Muscle of leg (tissue), 11 donors: ENCODE data around the gene STX8. TPM values are rescaled to one million over a fixed set of nuclear protein-coding genes. Genes with fewer than 3 reads are reported as not detected.

Experiments
- DNase-seq: peaks from one replicate; pipeline ENCODE4 v3.0.0; 2013
- H3K27ac ChIP-seq: one replicate; pipeline ENCODE4 v1.5.1; 2013; ENCODE audit warnings: mild to moderate bottlenecking, low read length, control low read depth
- H3K27me3 ChIP-seq: one replicate; pipeline ENCODE4 v1.6.1; 2013; ENCODE audit warnings: low read length; ENCODE audit not compliant: control insufficient read depth, insufficient read depth
- H3K36me3 ChIP-seq: one replicate; pipeline ENCODE4 v1.6.1; 2013; ENCODE audit warnings: low read length; ENCODE audit not compliant: control insufficient read depth, insufficient read depth
- H3K4me1 ChIP-seq: one replicate; pipeline ENCODE4 v1.6.1; 2013; ENCODE audit warnings: low read length; ENCODE audit not compliant: control insufficient read depth, insufficient read depth
- H3K4me3 ChIP-seq: one replicate; pipeline ENCODE4 v1.5.1; 2013; ENCODE audit warnings: low read length, control low read depth
- H3K9me3 ChIP-seq: replicated peaks from 2 replicates; pipeline ENCODE4 v1.6.1; 2013; ENCODE audit warnings: low read depth, low read length; ENCODE audit not compliant: control insufficient read depth
- WGBS: methylation state at CpG from one replicate; pipeline ENCODE4 v1.1.5; 2013; ENCODE audit warnings: missing lambda C conversion rate; ENCODE audit not compliant: insufficient coverage; 5-methylcytosine and 5-hydroxymethylcytosine counted together
- polyA plus RNA-seq, 8 donors: library from polyadenylated mRNA; unstranded; fragments of 120-200 nt; gene quantifications; one replicate each; pipeline versions ENCODE4 v1.2.1 to v1.2.3, GENCODE V29; 2013; ENCODE audit warnings: inconsistent platforms in 1 of 8, low replicate concordance in 1 of 8; ENCODE audit not compliant: insufficient read length in 8 of 8, insufficient read depth in 1 of 8
- total RNA-seq: library from RNA; stranded (reverse); fragments of 120-200 nt; gene quantifications from one replicate; pipeline ENCODE4 v1.2.4, GENCODE V29; 2013

Gene STX8
- total and polyA plus RNA-seq, 9 donors, result 39.1 to 68.8 (median 46.2) TPM

- Histone ChIP-seq H3K27me3 (no peaks in the 10 kb centered on the region), H3K27ac (no peak overlapping the region), H3K36me3 (no peaks in the 10 kb centered on the region), H3K9me3 (peaks cover 9% of the 10 kb centered on the region), H3K4me1 (peaks cover 10% of the 10 kb centered on the region), H3K4me3 (no peak overlapping the region)
- WGBS, result 79% methylated on average over 17 of the region's 23 CpGs
- DNase-seq, result no peak
Observed at GRCh38 chr17:9220398-9221146, 355.0 kb downstream of the STX8 start.

- Histone ChIP-seq H3K4me1 (peaks cover 8% of the 10 kb centered on the region), H3K27me3 (no peaks in the 10 kb centered on the region), H3K27ac (no peak overlapping the region), H3K36me3 (no peaks in the 10 kb centered on the region), H3K4me3 (no peak overlapping the region), H3K9me3 (peaks cover 13% of the 10 kb centered on the region)
- DNase-seq, result no peak
- 83% methylated on average over 11 of the region's 13 CpGs for WGBS
Observed at GRCh38 chr17:9219631-9220397, 355.8 kb downstream of the STX8 start.

GRCh38 chr17:9218911-9219310 is 356.7 kb downstream of the STX8 start:
- peak; percentile 25 for DNase-seq
- WGBS, result 83% methylated on average over 14 of the region's 15 CpGs
- H3K4me1 ChIP-seq, result peaks cover 8% of the 10 kb centered on the region

GRCh38 chr17:9218064-9218635 is 357.5 kb downstream of the STX8 start:
- no peak overlapping the region for H3K4me3 ChIP-seq
- H3K4me1 ChIP-seq, result peaks cover 8% of the 10 kb centered on the region
- H3K36me3 ChIP-seq, result no peaks in the 10 kb centered on the region
- no peaks in the 10 kb centered on the region for H3K27me3 ChIP-seq
- no peak overlapping the region for H3K27ac ChIP-seq
- 76% methylated on average over 8 of the region's 8 CpGs for WGBS
- H3K9me3 ChIP-seq, result peaks cover 15% of the 10 kb centered on the region
- no peak for DNase-seq

More at GRCh38 chr17:9218911-9219310, 356.7 kb downstream of the STX8 start:
- Histone ChIP-seq H3K27ac (no peak overlapping the region), H3K4me3 (no peak overlapping the region), H3K27me3 (no peaks in the 10 kb centered on the region), H3K9me3 (peaks cover 15% of the 10 kb centered on the region), H3K36me3 (no peaks in the 10 kb centered on the region)

GRCh38 chr17:9217151-9218056 is 358.2 kb downstream of the STX8 start:
- Histone ChIP-seq H3K4me1 (peaks cover 12% of the 10 kb centered on the region), H3K36me3 (no peaks in the 10 kb centered on the region), H3K27me3 (no peaks in the 10 kb centered on the region), H3K4me3 (no peak overlapping the region), H3K27ac (peak overlapping the region; percentile 50), H3K9me3 (peaks cover 15% of the 10 kb centered on the region)
- peak; percentile 86 for DNase-seq
- WGBS, result 8% methylated on average over 2 of the region's 5 CpGs

GRCh38 chr17:9215465-9215864 is 360.2 kb downstream of the STX8 start:
- Histone ChIP-seq H3K4me3 (no peak overlapping the region), H3K27ac (no peak overlapping the region), H3K9me3 (peaks cover 15% of the 10 kb centered on the region), H3K36me3 (no peaks in the 10 kb centered on the region), H3K27me3 (no peaks in the 10 kb centered on the region), H3K4me1 (peaks cover 12% of the 10 kb centered on the region)
- no peak for DNase-seq

- H3K27ac ChIP-seq, result no peak overlapping the region
- 63% methylated on average over 2 of the region's 3 CpGs for WGBS
- DNase-seq, result no peak
- no peaks in the 10 kb centered on the region for H3K36me3 ChIP-seq
- H3K27me3 ChIP-seq, result no peaks in the 10 kb centered on the region
- H3K9me3 ChIP-seq, result peaks cover 15% of the 10 kb centered on the region
- no peak overlapping the region for H3K4me3 ChIP-seq
- peaks cover 9% of the 10 kb centered on the region for H3K4me1 ChIP-seq
Observed at GRCh38 chr17:9213303-9213640, 362.3 kb downstream of the STX8 start.

GRCh38 chr17:9212376-9213302 is 363.0 kb downstream of the STX8 start:
- Histone ChIP-seq H3K27ac (no peak overlapping the region), H3K4me3 (no peak overlapping the region), H3K9me3 (peaks cover 15% of the 10 kb centered on the region), H3K4me1 (peaks cover 6% of the 10 kb centered on the region), H3K27me3 (no peaks in the 10 kb centered on the region), H3K36me3 (no peaks in the 10 kb centered on the region)
- DNase-seq, result no peak
- 92% methylated on average over 29 of the region's 30 CpGs for WGBS

- Histone ChIP-seq H3K27me3 (no peaks in the 10 kb centered on the region), H3K4me3 (no peak overlapping the region), H3K36me3 (no peaks in the 10 kb centered on the region), H3K4me1 (peaks cover 20% of the 10 kb centered on the region), H3K27ac (no peak overlapping the region), H3K9me3 (peaks cover 12% of the 10 kb centered on the region)
- DNase-seq, result no peak
- 52% methylated on average over 10 of the region's 13 CpGs for WGBS
Observed at GRCh38 chr17:9211133-9211765, 364.4 kb downstream of the STX8 start.
